B cell (primary cell): ENCODE data around the gene PRR18. TPM values are rescaled to one million over a fixed set of nuclear protein-coding genes. Genes with fewer than 3 reads are reported as not detected.

Experiments
- ATAC-seq: fragments of 200-7000 bp; cut with Tn5 transposase; one replicate; pipeline ENCODE4 v1.10.0; 2021; ENCODE audit warnings: low read depth, mild to moderate bottlenecking, moderate number of reproducible peaks, moderate library complexity
- CTCF ChIA-PET: fragments of 350-600 bp; sonication (Branson Sonifier 250); formaldehyde crosslinking; loops from one replicate; lab custom pipeline; 2021; ENCODE audit warnings: antibody characterized with exemption, inconsistent platforms; lab: Charles Lee
- POLR2A ChIA-PET: fragments of 350-600 bp; sonication (Branson Sonifier 250); formaldehyde crosslinking; loops from one replicate; lab custom pipeline; 2021; ENCODE audit warnings: antibody characterized with exemption; lab: Charles Lee
- DNase-seq: peaks from one replicate; pipeline ENCODE4 v3.0.0; 2013
- H2AFZ ChIP-seq: 2 replicates; pipeline ENCODE4 v1.6.1; 2012; ENCODE audit warnings: mild to moderate bottlenecking, low read depth, low read length; ENCODE audit not compliant: insufficient read depth, poor library complexity, severe bottlenecking
- H3K27ac ChIP-seq, 2 donors: 1 replicate in 1 of 2; 2 replicates in 1 of 2; pipeline ENCODE4 v1.5.1; 2012 to 2013; ENCODE audit warnings: low read length in 2 of 2, mild to moderate bottlenecking in 2 of 2, moderate library complexity in 1 of 2
- H3K27me3 ChIP-seq, 4 experiments: fragments of 200-600 bp in 1 of 4; sonication (generic) in 1 of 4; replicated peaks in 1 of 4; 1 replicate in 2 of 4; 2 replicates in 2 of 4; pipeline versions ENCODE4 v1.6.1 to v1.7.0; 2013 to 2016; ENCODE audit warnings: low read length in 3 of 4, mild to moderate bottlenecking in 2 of 4, mixed read lengths in 1 of 4, moderate library complexity in 1 of 4; ENCODE audit not compliant: insufficient read depth in 4 of 4, control insufficient read depth in 3 of 4; ENCODE audit errors: control extremely low read depth in 1 of 4
- H3K36me3 ChIP-seq, 2 experiments: replicated peaks in 1 of 2; 1 replicate in 1 of 2; 2 replicates in 1 of 2; pipeline versions ENCODE4 v1.6.1 to v1.7.1; 2013; ENCODE audit warnings: low read length in 1 of 2; ENCODE audit not compliant: insufficient read depth in 2 of 2, control insufficient read depth in 1 of 2; ENCODE audit errors: control extremely low read depth in 1 of 2, extremely low read depth in 1 of 2
- H3K4me1 ChIP-seq, 2 donors: fragments of 200-600 bp in 1 of 2; sonication (generic) in 1 of 2; 1 replicate in 1 of 2; 2 replicates in 1 of 2; pipeline versions ENCODE4 v1.5.1 to v1.6.1; 2013 to 2017; ENCODE audit warnings: low read length in 2 of 2; ENCODE audit not compliant: control insufficient read depth in 2 of 2, insufficient read depth in 2 of 2
- H3K4me2 ChIP-seq: replicated peaks from 2 replicates; pipeline ENCODE3; 2012; ENCODE audit warnings: mild to moderate bottlenecking, low read depth, low read length; ENCODE audit not compliant: poor library complexity, severe bottlenecking
- H3K4me3 ChIP-seq, 5 experiments: fragments of 200-600 bp in 1 of 5; sonication (generic) in 1 of 5; 1 replicate in 3 of 5; 2 replicates in 2 of 5; pipeline versions ENCODE4 v1.5.1 to v1.7.0; 2011 to 2016; ENCODE audit warnings: low read length in 4 of 5, mild to moderate bottlenecking in 4 of 5, low read depth in 2 of 5, control low read depth in 1 of 5, moderate library complexity in 1 of 5; ENCODE audit not compliant: insufficient read depth in 1 of 5; ENCODE audit errors: control extremely low read depth in 1 of 5, extremely low read depth in 1 of 5
- H3K79me2 ChIP-seq: fragments of 200-600 bp; sonication (generic); one replicate; pipeline ENCODE4 v1.6.0; 2016; ENCODE audit warnings: low read length; ENCODE audit not compliant: control insufficient read depth, insufficient read depth
- H3K9ac ChIP-seq: fragments of 200-600 bp; sonication (generic); 2 replicates; pipeline ENCODE4 v1.6.1; 2017; ENCODE audit warnings: mild to moderate bottlenecking, low read length, moderate library complexity
- H3K9me3 ChIP-seq, 3 donors: one replicate each; pipeline versions ENCODE4 v1.6.1 to v1.7.1; 2013; ENCODE audit warnings: low read length in 2 of 3; ENCODE audit not compliant: control insufficient read depth in 2 of 3, insufficient read depth in 1 of 3; ENCODE audit errors: control extremely low read depth in 1 of 3
- H4K20me1 ChIP-seq: 2 replicates; pipeline ENCODE4 v1.6.0; 2012; ENCODE audit warnings: mild to moderate bottlenecking, low read length; ENCODE audit not compliant: insufficient read depth, control insufficient read depth, poor library complexity, severe bottlenecking
- H3K27ac Mint-ChIP-seq: one replicate; pipeline ENCODE4 v1.8.0; 2021; ENCODE audit warnings: mixed read lengths
- H3K27me3 Mint-ChIP-seq: one replicate; pipeline ENCODE4 v1.8.0; 2021; ENCODE audit warnings: mixed read lengths
- H3K4me1 Mint-ChIP-seq: one replicate; pipeline ENCODE4 v1.8.0; 2021; ENCODE audit warnings: mixed read lengths
- H3K4me3 Mint-ChIP-seq: one replicate; pipeline ENCODE4 v1.8.0; 2021; ENCODE audit warnings: mixed read lengths
- H3K9me3 Mint-ChIP-seq: one replicate; pipeline ENCODE4 v1.8.0; 2022; ENCODE audit warnings: mixed read lengths; ENCODE audit not compliant: insufficient read depth
- EZH2 ChIP-seq: IDR thresholded peaks from 2 replicates; pipeline ENCODE4 v1.6.1; 2012; ENCODE audit warnings: borderline replicate concordance, low read depth, mild to moderate bottlenecking, moderate library complexity, low read length; ENCODE audit not compliant: insufficient read depth, poor library complexity, severe bottlenecking
- WGBS: methylation state at CpG from one replicate; pipeline ENCODE4 v1.1.5; 2013; ENCODE audit warnings: missing lambda C conversion rate; ENCODE audit not compliant: insufficient coverage; 5-methylcytosine and 5-hydroxymethylcytosine counted together
- intact Hi-C: fragments of 100-400 bp; cut with micrococcal nuclease; formaldehyde crosslinking; loops from one replicate; pipeline ENCODE4 v1.10.0; 2022
- polyA plus RNA-seq: library from polyadenylated mRNA; depleted of rRNA; stranded (reverse); fragments of >200 nt; gene quantifications from 2 replicates; pipeline ENCODE4 v1.2.3, GENCODE V29; 2012
- total RNA-seq, 2 donors: library from RNA; stranded (reverse); fragments of 120-200 nt in 1 of 2; gene quantifications; 1 replicate in 1 of 2; 2 replicates in 1 of 2; pipeline versions ENCODE4 v1.2.3 to v1.2.4, GENCODE V29; 2013 to 2022
- TF ChIP-seq, protein P1 (sequence below): fragments of 200-600 bp; IDR thresholded peaks from one replicate; pipeline ENCODE4 v1.8.0; 2022; ENCODE audit warnings: antibody characterized with exemption, mild to moderate bottlenecking

PRR18 gene
- total and polyA plus RNA-seq, 2 donors (not counting 1 experiment from before 2014, with no cell fraction given), result not detected

GRCh38 chr6:166331503-166332415 is 23.6 kb upstream of the PRR18 start:
- DNase-seq (no peak), ATAC-seq (no peak)
- H3K4me3 ChIP-seq, result no peak overlapping the region
- H3K79me2 ChIP-seq, result peaks cover 84% of the 10 kb centered on the region
- no peaks in the 10 kb centered on the region for H3K9me3 ChIP-seq
- H3K9ac ChIP-seq, result no peak overlapping the region
- no peak overlapping the region for H3K27ac Mint-ChIP-seq
- H3K27ac ChIP-seq, result no peak overlapping the region
- no peak overlapping the region for H3K4me3 Mint-ChIP-seq
- ChIA-PET CTCF (no interaction called here), POLR2A (no interaction called here)
- 93% methylated on average over 3 of the region's 13 CpGs for WGBS
- no peak for TF ChIP-seq EZH2
- TF ChIP-seq, protein P1, sequence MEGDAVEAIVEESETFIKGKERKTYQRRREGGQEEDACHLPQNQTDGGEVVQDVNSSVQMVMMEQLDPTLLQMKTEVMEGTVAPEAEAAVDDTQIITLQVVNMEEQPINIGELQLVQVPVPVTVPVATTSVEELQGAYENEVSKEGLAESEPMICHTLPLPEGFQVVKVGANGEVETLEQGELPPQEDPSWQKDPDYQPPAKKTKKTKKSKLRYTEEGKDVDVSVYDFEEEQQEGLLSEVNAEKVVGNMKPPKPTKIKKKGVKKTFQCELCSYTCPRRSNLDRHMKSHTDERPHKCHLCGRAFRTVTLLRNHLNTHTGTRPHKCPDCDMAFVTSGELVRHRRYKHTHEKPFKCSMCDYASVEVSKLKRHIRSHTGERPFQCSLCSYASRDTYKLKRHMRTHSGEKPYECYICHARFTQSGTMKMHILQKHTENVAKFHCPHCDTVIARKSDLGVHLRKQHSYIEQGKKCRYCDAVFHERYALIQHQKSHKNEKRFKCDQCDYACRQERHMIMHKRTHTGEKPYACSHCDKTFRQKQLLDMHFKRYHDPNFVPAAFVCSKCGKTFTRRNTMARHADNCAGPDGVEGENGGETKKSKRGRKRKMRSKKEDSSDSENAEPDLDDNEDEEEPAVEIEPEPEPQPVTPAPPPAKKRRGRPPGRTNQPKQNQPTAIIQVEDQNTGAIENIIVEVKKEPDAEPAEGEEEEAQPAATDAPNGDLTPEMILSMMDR, result no peak
- H4K20me1 ChIP-seq, result peaks cover 79% of the 10 kb centered on the region
- H3K4me2 ChIP-seq, result no peak overlapping the region
- intact Hi-C loops, result no loop called here
- H3K27me3 Mint-ChIP-seq, result no peaks in the 10 kb centered on the region
- peaks cover 58% of the 10 kb centered on the region for H3K4me1 Mint-ChIP-seq
- no peak overlapping the region for H2AFZ ChIP-seq
- H3K27me3 ChIP-seq, result no peaks in the 10 kb centered on the region
- H3K9me3 Mint-ChIP-seq, result no peaks in the 10 kb centered on the region
- peaks cover 5 to 57% of the 10 kb centered on the region in 2 experiments for H3K36me3 ChIP-seq
- peaks cover 23 to 42% of the 10 kb centered on the region in 2 donors for H3K4me1 ChIP-seq

- Histone ChIP-seq H4K20me1 (peaks cover 78% of the 10 kb centered on the region), H2AFZ (no peak overlapping the region), H3K36me3 (peaks cover 1 to 59% of the 10 kb centered on the region in 2 experiments), H3K9me3 (no peaks in the 10 kb centered on the region), H3K9ac (no peak overlapping the region), H3K79me2 (peaks cover 74% of the 10 kb centered on the region), H3K4me1 (peaks cover 20 to 34% of the 10 kb centered on the region in 2 donors), H3K4me2 (no peak overlapping the region), H3K4me3 (no peak overlapping the region), H3K27me3 (no peaks in the 10 kb centered on the region), H3K27ac (no peak overlapping the region)
- ATAC-seq (no peak), DNase-seq (no peak)
- 88% methylated on average over 10 of the region's 11 CpGs for WGBS
- Mint-ChIP-seq H3K4me3 (no peak overlapping the region), H3K27ac (peak overlapping the region; percentile 15), H3K9me3 (no peaks in the 10 kb centered on the region), H3K27me3 (no peaks in the 10 kb centered on the region), H3K4me1 (peaks cover 53% of the 10 kb centered on the region)
- intact Hi-C loops, result no loop called here
- TF ChIP-seq EZH2, result no peak
- TF ChIP-seq, protein P1, result no peak
- CTCF ChIA-PET, result no interaction called here
- POLR2A ChIA-PET, result no interaction called here
These were observed 22.4 kb upstream of the PRR18 start for GRCh38 chr6:166330612-166331011.
